GM19438 (cell line): Measurements from ENCODE around the gene PIF1.
"Not testable (repeated sequence)": the region's sequence is repeated elsewhere in the genome, so short reads cannot be mapped to it uniquely, and the experiment has no call there.

ENCODE experiments used
- ATAC-seq: cut with Tn5 transposase; IDR thresholded peaks from one replicate; pipeline ENCODE4 v1.9.1; 2021; ENCODE audit warnings: low read depth; ENCODE audit not compliant: unreplicated experiment

PIF1 gene

DNA sequence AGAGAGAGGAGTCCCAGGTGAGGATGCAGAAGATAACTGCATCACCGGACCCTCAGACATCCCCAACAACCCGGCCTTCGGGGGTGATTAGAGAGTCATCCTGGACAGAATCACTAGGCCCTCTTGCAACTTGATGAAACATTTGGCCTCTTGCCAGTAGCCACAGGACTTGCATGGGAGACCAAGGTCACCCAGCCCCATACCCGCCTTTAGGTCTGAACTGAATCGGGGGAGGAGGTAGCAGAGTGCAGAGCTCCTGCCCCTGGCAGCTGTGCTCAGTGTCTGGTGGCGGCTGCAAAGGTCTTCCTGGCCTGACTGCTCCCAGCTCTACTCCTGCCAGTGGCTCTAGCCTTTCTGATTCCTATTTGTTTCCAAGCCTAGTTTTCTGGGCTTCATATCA is 12.4 kb downstream of the PIF1 start:
- ATAC-seq: no peak

DNA sequence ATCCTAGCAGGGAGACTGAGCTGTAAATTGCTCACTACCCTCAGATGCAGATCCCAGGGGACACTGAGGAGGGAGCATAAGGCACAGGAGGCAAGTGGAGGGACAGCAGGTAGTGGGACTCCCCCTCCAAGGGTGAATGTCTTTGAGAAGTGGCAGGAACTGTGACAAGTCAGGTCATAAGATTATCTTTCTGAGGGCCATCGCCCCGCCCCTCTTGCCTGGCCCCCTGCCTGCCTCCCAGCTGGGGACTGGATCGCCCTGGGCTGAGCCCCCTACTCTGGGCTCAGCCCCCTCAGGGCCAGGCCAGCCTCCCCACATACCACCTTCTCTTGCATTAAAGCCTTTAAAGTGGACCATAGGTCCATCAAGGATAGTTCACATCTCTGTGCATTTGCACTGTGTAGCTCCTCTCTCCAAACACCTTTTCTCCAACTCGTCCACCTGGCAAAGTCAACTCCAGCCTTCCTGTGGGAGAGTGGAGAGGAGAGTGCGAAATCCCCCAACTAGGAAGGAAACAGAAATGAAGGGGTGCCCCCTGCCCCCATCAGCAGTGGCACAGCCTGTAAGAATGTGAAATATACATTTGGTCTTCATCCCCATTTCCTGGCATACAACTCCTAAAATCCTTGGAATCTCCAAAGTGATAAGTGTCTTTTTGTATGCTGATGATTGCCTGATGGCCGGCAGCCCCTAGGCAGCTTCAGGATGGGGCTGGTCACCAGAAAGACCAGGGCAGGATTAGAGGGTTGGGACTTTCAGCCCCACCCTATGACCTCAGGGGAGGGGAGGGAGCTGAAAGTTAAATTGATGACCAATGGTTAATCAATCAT is 14.7 kb downstream of the PIF1 start:
- ATAC-seq: no peak

DNA sequence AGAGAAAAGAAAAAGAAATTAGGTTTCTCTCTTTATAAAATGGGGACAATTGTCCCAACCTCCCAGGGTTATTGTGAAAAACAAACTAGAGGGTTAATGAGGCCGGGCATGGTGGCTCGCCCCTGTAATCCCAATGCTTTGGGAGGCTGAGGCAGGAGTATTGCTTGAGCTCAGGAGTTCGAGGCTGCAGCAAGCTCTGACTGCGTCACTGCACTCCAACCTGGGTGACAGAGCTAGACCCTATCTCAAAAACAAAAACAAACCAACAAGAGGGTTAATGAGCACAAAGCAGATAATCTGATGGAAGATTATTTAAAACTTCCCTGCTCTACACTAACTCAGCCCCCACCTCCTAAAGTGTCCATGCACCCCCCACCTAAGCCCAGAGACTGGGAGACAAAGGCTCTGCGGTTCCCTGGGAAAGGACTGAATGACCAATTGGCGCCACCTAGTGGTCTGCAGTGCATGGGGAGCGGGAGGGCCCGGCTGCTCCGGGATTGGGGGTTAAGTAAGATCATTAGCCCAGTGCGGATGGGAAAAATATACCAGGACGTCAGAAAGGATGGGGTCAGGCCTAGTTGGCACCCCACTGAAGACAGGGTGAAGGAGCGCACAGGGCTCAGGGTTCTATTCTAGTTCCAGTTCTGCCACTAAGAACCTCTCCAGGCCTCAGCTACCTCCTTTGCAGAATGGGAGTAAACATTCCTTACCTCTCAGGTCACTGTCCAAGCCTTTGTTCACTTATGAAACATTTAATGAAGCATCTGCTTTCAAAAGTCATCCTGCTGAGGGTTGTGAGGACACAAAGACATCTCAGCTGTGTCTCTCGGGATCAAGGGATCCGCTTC is 15.6 kb downstream of the PIF1 start:
- ATAC-seq: no peak

DNA sequence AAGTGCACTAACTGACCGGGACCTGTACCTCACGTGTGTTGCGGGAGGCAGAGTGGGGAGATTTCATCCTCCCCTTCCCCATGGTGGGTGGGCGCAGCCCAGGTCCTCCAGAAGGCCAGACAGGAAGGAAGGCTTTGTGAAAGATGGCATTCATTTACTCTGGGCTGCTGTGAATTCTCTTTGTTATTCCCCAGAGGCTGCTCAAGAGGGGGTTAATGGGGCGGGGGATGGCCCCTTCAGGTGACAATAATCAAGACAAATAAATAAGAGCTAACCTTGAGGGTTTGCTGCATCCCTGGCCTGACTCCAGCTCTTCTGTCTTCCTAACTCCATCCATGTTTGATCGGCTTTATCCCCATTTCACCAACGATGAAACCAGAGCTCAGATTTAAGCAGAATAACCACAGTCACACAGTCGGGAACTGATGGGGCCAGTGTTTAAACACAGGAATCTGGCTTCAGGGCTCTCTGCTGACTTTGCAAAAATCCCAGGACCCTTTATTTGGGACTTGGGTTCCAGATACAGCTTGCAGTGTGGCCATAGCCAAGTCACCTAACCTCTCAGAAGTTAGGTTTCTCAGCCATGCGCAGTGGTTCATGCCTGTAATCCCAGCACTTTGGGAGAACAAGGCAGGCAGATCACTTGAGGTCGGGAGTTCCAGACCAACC is 16.5 kb downstream of the PIF1 start:
- ATAC-seq: no peak

DNA sequence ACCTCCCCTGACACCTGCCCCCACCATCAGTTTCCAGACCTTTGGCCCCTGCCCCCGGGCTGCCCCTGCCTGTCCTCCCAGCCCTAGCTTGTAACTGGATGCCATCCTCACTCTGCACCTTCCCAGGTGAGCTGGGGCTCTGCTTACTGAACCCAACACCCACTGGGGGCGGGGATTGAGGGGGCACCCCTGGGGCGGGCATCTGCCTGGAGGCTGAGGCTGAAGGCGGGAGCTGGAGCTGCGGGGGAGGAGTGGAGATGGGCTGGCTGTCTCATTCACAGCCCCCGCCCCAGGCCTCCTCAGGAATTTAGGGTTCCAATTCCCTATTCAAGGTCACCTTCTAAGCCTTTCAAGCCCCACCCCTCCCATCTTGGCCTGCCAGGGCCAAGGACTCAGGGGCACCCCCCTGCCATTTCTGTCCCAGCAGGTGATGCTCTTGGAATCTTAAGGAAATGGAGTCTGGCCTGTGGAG is 17.7 kb downstream of the PIF1 start:
- ATAC-seq: no peak

DNA sequence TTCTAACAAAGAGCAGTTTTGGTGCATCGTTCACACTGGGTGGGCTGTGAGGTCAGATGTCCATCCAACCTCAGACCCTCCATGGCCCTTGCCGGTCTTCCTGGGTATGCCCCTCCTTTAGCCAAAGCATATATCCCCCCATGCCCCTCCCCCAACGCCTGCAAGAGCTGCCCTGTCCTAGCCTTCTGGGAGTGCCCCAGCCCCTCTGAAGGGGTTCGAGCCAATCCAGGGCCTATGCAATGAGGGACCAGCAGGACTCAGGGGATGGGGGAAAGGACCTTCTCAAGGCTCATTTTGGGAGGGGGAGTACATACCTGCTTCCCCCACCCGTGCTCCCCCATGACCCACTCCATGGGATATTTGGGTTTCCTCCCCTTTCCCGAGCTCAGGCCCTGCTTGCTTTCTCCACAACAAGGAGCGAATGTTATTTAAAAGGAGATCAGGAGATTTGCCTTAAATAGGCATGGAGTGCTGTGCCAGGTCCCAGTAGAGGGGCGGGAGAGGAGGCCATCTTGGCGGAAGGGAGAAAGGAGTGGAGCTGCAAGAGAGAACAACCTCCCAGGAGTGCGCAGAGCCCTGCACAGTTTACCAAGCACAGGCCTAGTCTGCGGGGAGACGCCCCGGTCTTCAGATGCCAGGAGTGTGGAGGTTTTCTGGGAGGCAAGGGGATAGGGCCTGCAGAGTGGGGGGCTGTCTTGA is 18.2 kb downstream of the PIF1 start:
- ATAC-seq: no peak

DNA sequence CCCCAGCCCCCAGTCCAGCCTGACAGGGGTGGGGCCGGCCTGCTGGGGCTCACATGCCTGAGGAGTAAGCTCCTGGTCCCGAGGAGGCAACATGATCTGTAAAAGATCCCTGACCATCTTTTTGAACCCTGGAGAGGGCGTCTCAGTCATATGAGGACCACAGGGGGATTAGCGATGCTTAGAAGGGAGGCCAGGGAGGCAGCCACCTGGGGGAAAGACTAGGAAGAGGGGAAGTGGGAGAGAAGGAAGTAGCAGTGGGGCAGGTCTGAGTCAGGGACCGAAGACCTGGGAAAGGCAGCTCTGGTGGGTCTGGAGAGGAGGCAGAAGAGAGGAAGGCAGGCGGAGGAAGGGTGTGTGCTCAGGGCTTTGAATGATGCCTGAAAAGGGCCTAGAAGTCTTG is 18.9 kb downstream of the PIF1 start:
- no peak for ATAC-seq

DNA sequence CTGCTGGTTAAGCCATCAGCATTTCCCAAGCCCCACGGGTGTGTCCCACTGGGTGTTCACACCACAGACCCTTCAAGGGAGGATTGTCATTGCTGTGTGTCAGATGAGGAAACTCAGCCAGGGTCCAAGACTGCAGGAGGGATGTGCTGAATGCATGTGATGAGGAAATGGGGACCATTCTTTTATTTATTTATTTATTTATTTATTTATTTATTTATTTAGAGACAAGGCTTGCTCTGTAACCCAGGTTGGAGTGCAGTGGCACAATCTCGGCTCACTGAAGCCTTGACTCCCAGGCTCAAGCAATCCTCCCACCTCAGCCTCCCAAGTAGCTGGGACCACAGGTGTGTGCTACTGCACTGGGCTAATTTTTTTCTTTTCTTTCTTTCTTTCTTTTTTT is 20.8 kb downstream of the PIF1 start:
- no peak for ATAC-seq

DNA sequence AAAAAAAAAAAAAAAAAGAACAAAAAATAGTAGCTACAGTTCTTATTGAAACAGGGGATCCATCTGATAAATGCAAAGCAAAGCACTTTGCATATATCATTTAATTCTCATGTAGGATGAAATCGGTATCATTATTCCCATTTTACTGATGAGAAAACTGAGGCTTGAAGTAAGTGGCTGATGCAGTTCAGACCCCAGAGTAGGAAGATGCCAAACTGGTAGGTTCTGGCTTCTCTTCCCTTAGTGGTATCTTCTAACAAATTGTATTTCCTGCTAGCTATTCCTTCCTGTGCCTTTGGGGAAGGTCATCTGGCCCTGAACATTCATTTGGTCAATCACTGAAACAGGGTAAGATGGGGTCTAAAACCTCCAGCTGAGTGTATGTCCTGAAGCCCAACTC is 21.9 kb downstream of the PIF1 start:
- ATAC-seq: no peak

DNA sequence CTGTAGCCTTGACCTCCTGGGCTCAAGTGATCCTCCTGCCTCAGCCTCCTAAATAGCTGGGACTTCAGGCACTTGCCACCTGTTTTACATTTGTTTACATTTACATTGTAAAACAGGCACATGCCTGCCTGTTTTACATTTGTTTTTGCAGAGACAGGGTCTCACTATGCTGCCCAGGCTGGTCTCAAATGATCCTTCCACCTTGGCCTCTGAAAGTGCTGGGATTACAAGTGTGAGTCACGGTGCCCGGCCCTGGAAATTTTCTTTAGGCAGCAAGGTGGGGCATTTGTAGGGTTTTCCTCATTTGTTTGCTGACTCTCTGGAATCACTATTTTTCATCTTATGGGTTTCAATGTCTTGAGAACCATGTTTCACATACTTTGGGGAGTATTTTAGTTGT is 25.0 kb downstream of the PIF1 start:
- ATAC-seq: no peak

DNA sequence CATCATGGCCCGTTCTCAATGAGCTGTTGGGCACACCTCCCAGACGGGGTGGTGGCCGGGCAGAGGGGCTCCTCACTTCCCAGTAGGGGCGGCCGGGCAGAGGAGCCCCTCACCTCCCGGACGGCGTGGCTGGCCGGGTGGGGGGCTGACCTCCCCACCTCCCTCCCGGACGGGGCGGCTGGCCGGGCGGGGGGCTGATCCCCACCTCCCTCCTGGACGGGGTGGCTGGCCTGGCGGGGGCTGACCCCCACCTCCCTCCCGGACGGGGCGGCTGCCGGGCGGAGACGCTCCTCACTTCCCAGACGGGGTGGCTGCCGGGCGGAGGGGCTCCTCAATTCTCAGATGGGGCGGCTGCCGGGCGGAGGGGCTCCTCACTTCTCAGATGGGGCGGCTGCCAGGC is 26.5 kb downstream of the PIF1 start:
- ATAC-seq: not testable (repeated sequence)

DNA sequence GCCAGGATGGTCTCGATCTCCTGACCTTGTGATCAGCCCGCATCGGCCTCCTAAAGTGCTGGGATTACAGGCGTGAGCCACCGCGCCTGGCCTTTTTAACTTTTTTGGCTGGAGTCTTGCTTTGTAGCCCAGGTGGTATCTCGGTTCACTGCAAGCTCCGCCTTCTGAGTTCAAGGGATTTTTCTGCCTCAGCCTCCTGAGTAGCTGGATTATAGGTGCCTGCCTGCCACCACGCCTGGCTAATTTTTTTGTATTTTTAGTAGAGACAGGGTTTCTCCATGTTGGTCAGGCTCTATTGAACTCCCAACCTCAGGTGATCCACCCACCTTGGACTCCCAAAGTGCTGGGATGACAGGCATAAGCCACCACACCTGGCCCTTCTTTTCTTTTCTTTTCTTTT is 29.5 kb downstream of the PIF1 start:
- ATAC-seq: not testable (repeated sequence)

DNA sequence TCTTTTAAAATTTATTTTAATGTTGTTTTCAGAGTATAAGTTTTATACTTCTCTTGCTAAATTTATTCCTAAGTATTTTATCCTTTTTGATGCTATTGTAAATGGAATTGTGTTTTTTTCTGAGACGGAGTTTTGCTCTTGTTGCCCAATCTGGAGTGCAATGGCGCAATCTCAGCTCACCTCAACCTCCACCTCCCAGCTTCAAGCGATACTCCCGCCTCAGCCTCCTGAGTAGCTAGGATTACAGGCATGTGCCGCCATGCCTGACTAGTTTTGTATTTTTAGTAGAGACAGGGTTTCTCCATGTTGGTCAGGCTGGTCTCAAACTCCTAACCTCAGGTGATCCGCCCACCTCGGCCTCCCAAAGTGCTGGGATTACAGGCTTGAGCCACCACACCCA is 30.1 kb downstream of the PIF1 start:
- not testable (repeated sequence) for ATAC-seq

DNA sequence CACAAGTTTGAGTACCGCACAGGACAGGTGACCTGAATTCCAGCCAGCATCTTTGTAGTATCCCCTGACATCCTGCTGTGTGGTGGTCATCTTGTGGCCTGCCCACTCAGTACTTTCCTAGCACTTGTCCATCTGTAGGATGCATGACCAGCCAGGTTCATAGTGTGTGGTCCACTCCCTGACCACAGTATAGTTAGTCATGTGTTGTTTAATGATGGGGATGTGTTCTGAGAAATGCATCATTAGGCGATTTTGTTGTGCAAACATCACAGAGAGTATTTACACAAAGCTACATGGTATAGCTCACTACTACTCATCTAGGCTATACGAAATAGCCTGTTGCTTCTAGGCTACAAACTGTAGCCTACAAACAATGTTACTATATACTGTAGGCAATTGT is 33.2 kb downstream of the PIF1 start:
- no peak for ATAC-seq

DNA sequence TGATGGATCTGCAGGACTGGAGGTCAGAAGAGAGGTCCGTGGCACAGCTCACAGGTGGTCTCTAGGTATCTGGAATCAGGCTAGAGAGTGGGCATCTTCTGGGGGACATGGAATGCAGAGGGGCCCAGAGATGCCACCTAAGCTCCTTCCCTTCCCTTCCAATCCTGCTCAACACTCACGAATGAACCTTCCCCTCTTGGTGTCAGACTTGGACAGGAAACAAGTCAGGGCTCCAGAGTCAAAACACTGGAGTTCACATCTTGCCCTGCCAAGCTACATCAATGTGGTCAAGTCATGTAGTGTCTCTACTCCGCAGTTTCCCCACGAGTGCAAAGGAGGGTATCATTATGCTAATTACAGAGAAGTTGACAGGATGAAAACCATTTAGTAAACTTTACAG is 34.0 kb downstream of the PIF1 start:
- ATAC-seq: no peak

DNA sequence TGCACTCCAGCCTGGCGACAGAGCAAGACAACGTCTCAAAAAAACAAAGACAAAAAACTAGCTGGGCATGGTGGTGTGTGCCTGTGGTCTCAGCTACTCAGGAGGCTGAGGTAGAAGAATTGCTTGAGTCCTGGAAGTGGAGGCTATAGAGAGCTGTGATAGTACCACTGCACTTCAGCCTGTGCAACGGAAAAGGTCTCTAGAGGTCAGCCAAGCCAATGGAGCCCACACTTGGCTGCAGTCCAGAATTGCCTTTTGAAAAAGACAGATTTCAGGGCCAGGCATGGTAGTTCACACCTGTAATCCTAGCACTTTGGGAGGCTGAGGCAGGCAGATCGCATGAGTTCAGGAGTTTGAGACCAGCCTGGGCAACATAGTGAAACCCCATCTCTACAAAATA is 41.7 kb downstream of the PIF1 start:
- no peak for ATAC-seq

DNA sequence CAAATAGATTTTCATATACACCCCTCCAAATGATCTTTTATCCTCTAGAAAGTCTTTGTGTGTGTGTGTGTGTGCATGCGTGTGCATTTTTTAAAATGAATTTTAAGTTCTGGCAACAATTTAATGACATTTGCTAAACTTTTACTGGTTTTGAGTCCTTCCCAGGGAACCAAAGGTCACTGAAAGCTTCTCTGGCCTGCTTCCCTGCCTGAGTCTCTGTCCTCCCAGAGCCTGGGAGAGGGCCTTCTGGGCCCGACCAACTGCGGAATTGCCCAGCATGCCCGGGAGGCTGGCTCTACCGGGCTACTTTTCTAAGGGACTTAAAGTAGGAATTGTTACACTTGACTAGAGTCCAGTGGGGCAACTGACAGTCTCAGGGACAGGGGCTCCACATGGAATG is 42.7 kb downstream of the PIF1 start:
- ATAC-seq: no peak

DNA sequence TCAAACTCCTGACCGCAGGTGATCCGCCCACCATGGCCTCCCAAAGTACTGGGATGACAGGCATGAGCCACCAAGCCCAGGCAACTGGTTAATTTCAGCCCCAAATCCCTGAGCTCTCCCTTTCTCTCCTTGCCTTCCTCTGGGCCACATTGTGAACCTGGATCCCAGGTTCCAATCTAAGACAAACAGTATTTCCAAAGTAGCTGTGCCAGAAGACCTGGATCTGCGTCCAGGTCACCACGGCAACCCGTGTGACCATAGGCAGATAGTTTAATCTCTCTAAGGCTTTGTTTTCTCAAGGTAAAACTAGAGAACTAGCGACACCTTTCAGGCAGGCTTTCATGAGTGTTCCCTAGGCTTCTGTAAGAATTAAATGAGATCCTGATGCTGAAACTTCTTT is 44.1 kb downstream of the PIF1 start:
- ATAC-seq: no peak

DNA sequence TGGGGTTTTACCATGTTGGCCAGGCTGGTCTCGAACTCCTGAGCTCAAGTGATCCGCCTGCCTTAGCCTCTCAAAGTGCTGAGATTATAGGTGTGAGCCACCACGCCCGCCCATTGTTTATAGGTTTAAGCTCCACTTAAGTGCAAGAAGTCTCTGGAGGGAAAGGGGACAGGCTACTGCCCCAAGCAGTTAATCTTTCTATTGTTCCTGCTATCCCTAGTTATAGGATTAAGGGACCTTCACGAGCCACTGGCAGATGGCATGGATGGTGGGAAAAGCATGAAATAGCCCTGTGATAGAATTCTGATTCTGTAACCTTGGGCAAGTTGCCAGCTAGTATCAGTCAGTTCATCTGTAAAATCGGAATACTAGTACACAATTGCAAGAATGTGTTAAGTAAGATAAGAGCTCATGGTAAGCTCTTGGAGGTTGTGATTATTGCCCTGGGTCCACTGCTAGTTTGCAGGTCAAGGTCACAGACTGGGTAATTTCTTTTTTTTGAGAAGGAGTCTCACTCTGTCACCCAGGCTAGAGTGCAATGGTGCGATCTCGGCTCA is 44.8 kb downstream of the PIF1 start:
- no peak for ATAC-seq

DNA sequence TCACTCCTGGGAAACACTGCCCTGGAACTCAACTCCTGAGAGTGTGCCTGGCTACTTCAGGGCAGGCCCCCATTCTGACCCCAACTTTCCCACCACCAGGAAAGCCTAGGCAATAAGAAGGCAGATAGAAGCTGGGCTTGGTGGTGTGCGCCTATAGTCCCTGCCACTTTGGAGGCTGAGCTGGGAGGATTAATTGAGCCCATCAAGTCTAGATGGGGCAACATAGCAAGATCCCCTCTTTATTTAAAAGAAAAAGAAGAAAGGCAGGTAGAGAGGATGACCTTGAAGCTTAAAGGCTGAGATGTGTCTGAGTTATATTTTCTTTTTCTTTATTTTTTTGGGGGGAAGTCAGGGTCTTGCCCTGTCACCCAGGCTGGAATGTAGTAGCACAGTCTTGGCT is 45.8 kb downstream of the PIF1 start:
- ATAC-seq: no peak
